GM18517 (cell line): ENCODE results near the gene NSMF.
"Not testable (repeated sequence)": the region's sequence is repeated elsewhere in the genome, so short reads cannot be mapped to it uniquely, and the experiment has no call there.

Source experiments
- ATAC-seq: cut with Tn5 transposase; IDR thresholded peaks from one replicate; pipeline ENCODE4 v1.9.1; 2021; ENCODE audit warnings: mild to moderate bottlenecking, moderate library complexity; ENCODE audit not compliant: unreplicated experiment

The NSMF gene

DNA sequence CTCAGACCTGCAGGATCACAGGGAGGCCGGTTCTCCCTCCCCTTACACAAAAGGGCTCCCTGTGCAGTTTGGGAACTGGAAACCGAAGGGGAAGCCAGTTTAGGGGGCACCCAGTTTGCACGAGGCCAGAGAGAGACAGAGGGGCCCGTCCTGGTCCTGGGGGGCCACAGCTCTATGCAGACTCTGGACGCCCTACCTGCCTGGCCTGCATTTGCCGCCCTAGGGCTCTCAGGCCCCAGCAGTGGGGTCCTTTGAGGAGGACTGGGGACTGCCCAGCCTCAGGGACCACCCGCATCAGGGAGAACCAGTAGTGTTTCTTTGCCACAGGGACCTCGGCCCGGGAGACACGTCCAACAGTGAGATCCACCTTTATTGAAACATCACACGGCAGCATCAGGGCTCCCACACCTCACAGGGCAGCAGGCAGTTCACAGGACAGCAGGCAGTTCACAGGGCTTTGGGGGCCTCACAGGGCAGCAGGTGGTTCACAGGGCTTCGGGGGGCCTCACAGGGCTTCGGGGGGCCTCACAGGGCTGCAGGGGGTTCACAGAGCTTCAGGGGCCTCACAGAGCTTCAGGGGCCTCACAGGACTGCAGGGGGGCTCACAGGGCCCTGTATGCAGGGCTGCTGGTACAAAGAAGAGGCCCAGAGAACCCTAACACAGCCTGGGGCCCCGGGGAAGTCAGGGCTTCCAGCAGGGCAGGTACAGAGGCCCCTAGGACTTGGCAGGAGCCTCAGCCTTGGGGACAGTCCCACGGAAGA lies 648 bp upstream of the NSMF start:
- ATAC-seq = no peak

DNA sequence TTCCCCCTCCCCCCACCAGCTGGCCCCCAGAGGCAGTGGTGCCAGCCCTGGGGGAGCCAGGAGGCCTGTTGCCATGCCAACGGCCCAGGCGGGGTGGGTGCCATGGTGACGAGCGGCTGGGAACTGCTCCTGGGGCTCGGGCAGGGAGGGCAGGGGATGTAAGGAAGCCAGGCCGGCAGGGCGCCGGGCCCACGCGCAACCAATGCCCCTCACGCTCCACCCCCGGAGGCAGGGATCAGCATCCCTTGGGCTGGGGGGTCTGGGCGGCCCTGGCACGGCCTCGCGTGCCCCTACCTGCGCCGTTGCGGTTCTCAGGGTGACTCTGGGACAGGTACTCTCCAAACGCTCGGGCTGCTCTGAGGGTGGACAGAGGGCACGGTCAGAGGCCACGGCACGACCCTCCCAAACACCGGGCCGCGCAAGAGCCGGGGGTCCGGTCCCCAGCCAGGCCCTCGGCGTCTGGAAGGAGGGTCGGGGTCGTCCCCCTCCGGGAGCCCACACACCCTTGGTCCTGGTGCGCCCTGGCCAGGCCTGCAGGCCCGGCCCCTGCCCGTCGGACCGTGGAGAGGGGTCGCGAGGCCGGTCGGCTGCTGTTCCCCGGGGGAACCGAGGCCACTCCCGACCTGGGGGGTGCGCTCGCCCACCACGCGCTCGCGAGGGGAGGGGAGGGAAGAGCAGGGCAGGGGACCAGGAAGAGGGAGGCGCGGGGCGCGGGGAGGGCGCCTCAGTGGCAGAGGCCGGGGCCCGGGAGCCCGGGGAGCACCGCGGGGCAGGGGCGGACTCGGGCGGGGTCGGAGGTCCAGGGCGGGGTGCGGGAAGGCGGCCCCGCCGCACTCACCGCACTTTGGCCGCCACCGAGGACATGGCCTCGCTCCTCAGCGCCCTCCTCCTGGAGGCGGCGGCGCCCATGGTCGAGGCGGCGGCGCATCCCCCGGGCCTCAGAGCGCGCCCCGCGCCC lies 661 bp downstream of the NSMF start:
- peak; percentile 6 for ATAC-seq

- no peak for ATAC-seq
These were observed 1.5 kb downstream of the NSMF start for GRCh38 chr9:137457406-137458193.

DNA sequence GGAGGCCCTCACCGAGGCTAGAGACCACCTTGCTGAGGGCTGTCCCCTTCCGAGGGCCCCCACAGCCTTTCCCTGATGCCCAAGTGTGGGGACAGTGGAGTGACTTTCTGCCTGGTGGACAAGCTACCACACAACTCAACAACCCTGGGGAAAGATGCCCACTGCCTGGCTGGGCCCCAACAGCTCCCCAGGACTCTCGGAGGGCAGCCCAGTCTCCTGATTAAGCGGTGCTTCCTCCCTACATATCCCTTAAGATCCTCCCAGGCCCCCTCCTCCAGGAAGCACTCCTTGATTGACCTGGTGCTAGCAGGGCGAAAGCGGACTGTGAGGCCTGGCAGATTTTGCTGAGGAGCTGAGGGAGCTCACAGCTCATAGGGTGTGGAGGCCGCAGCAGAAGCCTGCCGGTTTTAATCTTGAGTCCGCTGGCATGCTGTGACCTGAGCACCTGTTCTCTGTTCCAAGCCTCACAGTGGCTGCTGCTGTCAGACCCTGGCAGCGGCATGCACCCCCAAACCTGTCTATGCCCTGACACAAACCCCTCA lies 2.2 kb downstream of the NSMF start:
- ATAC-seq = no peak

DNA sequence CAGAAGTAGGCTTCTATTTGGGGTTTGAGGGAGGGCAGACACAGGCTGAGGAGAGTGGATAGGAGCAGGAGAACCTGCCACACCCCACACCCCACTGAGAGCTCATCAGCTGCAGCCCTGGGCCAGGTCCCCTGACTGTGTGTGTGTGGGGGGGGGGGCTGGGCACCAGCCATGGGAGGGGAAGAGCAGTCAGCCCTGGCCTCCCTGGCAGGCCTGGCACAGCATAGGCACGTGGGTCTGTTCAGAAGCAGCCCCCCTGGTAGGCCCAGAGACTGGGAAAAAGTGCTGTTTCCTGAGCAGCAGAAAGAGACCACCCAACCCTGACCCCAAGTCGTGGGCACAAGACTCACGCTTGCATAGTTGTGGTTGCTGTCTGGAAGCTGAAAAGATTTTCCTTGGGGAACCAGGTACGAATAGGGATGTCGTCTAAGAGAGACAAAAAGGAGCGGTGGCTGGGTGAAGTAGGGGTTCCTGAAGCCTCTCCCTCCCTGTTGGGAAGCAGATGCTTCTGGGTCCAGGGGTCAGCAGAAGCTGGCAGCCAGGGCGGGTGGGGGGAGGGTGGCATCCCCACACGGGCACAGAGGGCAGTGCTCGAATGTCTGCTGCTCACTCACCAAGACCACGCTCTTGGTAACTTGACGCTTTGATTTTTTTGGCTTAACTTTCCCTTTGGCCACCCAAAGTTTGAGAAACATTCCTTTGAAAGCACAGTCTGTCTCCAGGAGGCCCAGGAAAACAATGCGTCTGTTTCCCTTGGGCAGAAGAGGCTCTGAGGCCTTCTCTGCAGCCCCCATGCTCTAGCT lies 2.9 kb downstream of the NSMF start:
- ATAC-seq = no peak

GRCh38 chr9:137455359-137455991 lies 3.7 kb downstream of the NSMF start:
- ATAC-seq = no peak

DNA sequence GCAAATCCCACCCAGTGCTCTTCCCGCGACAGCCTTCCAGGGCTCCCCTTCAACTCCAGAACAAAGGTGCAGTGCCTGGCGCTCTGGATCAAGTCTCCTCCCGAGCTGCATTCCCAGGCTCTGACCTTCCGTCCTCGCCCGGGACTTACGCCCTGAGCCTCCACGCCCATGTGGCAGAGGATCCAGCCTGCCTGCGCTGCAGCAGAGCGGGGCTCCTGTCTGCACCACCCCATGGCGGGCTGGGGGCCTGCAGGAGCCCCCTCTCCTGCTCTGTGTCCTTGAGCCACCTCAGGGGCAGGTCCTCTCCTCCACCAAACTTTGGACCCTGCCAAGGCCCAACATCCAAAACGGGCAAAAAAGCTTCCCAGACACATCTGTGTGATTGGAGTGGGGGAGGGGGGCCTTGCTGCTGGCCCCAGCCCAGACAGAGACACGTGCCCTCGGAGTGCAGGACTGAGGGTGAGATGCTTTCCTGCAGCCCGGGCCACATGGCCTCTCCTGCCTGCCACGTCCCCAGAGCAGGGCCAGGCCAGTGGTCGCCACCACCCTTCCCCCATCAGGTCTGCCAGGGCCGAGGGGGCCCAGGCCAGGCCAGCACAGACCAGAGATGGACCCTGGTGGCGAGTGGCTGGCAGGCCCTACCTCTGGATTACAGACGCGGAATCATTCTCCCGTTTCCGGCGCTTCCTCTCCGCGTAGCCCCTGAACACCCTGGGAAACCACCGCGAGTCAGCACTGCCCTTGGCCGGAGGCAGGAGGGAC lies 4.4 kb downstream of the NSMF start:
- no peak for ATAC-seq

GRCh38 chr9:137454145-137454596 lies 5.0 kb downstream of the NSMF start:
- no peak for ATAC-seq

DNA sequence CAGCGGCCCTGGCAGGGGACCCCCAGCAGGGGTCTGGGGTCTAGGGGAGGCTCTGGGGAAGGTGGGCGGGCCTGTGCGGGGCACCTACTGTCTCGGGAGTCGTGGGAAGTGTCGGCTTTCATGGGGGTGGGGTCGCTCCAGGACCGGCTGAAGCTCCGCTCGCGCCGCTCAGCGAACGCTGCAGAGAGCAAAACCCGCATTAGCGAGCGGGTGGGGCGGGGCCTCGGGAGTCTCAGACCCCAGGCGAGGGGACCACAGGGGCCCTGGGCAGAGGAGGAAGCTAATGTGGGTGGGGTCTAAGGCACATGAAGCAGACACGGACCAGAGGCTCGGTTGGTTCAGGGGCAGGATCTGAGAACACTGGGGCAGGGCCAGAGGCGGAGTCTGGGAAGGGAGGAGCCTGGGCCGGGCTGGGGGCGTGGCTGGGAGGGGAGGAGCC lies 5.5 kb downstream of the NSMF start:
- no peak for ATAC-seq

- ATAC-seq = no peak
These were observed 6.1 kb downstream of the NSMF start for GRCh38 chr9:137452761-137453642.

DNA sequence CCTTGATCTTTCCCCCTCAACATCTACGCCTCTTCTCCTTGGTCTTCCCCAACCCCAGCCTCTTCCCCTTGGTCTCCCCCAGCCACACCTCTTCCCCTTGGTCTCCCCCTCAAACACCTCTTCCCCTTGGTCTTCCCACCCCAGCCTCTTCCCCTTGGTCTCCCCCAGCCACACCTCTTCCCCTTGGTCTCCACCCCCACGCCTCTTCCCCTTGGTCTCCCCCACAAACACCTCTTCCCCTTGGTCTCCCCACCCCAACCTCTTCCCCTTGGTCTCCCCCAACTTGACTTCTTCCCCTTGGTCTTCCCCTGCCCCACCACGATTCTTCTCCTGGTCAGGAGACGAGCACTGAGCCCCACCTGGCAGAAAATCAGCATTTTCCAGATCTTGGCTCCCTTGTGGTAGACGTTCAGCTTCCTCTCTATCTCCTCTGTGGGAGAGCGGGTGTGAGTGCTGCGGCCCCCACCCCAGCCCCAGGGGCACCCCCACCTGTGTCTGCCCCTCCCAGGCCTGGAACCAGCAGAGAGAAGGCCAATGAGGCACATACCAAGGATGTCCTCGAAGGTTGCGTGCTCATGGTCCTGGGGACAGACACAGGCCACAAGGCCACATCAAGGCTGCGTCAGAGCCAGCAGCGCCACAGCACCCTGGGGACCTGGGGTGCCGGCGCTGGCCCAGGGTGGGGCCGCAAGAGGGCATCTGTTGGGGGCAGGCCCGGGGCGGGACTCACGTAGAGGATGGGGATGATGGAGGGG lies 7.0 kb downstream of the NSMF start:
- no peak for ATAC-seq

GRCh38 chr9:137451264-137452005 lies 7.7 kb downstream of the NSMF start:
- ATAC-seq = not testable (repeated sequence)

DNA sequence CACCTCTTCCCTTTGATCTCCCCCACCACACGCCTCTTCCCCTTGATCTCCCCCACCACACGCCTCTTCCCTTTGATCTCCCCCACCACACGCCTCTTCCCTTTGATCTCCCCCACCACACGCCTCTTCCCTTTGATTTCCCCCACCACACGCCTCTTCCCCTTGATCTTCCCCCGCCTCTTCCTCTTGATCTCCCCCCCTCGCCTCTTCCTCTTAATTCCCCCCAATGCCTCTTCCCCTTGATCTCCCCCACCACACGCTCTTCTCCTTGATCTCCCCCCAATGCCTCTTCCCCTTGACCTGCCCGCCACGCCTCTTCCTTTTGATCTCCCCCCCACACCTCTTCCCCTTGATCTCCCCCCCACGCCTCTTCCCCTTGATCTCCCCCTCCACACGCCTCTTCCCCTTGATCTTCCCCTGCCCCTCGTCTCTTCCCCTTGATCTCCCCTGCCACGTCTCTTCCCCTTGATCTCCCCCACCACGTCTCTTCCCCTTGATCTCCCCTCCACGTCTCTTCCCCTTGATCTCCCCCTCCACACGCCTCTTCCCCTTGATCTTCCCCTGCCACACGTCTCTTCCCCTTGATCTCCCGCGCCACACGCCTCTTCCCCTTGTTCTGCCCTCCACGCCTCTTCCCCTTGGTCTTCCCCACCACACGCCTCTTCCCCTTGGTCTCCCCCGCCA lies 8.5 kb downstream of the NSMF start:
- ATAC-seq = not testable (repeated sequence)

DNA sequence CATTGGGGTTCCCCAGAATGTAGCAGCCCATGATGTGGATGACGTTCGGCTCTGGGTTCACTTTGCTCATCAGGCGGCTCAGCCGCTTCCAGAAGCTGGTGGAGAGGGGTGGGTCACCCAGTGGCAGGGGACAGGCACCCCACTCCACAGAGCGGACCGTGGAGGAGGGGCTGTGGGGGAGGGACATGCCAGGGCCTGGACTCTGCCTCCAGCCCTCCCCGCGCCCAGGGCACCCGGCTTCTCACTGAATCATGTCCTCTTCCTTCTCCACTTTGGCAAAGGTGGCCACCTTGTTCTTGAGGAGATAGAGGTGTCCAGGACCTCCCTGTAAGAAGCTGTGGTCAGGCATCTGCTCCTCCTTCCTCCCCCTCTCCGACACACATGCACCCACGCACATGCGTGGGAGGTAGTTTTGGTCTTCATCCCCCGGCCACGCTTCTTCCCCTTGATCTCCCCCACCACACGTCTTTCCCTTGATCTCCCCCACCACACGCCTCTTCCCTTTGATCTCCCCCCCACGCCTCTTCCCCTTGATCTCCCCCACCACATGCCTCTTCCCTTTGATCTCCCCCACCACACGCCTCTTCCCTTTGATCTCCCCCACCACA lies 9.1 kb downstream of the NSMF start:
- no peak for ATAC-seq

DNA sequence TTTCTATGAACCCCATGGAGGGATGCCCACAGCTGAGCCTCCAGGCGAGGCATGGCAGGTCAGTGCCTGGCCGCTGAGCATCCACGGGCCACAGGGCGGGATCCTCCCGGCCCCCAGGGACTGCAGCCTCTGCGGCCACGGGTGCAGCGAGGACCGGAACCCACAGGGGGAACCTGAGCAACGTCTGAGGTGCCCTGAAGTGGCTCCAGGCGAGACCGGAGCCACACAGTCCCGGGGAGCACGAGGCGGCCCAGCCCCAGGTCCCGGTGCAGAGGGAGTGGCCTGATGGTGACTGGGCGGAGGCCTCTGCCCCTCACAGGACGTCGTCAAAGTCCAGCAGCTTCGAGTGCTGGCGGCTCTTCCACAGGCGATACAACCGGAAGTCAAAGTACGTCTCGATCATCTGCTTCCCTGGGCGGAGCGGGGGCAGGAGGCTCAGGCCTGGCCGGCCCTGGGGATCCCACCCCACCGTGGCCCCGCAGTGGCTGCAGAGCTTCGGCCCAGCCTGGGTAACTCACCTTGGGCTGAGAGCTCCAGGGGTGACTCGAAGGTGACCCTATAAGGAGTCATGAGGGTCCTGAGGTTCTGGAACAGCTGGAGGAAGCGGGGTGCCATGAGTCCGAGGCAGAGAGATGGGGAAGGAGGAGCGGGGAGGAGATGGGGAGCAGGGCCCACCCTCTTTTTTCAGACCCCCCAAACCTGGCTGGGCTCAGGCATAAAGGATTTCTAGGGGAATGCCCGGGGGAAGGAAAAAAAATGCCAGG lies 9.9 kb downstream of the NSMF start:
- ATAC-seq = no peak
